DOHH2 (cell line): ENCODE measurements around the gene DDAH2.

Experiments
- H3F3A ChIP-seq: fragments of 200-600 bp; sonication (generic), shearing (Covaris generic); 2 replicates; pipeline ENCODE4 v1.6.0; 2016; ENCODE audit warnings: antibody characterized with exemption, mild to moderate bottlenecking; ENCODE audit not compliant: control insufficient read depth, insufficient read depth
- H3K27ac ChIP-seq: fragments of 200-600 bp; sonication (generic); 2 replicates; pipeline ENCODE4 v1.5.1; 2014; ENCODE audit warnings: low read depth, mild to moderate bottlenecking, low read length, moderate library complexity
- H3K27me3 ChIP-seq: fragments of 200-600 bp; sonication (generic); 2 replicates; pipeline ENCODE4 v1.6.1; 2014; ENCODE audit warnings: mild to moderate bottlenecking, low read length, mixed read lengths; ENCODE audit not compliant: control insufficient read depth
- H3K36me3 ChIP-seq: fragments of 200-600 bp; sonication (generic); 2 replicates; pipeline ENCODE4 v1.6.1; 2014; ENCODE audit warnings: mild to moderate bottlenecking, low read length, moderate library complexity, mixed read lengths; ENCODE audit not compliant: control insufficient read depth
- H3K4me1 ChIP-seq: fragments of 200-600 bp; sonication (generic); 2 replicates; pipeline ENCODE4 v1.6.1; 2014; ENCODE audit warnings: mild to moderate bottlenecking, low read length, mixed read lengths; ENCODE audit not compliant: control insufficient read depth
- H3K4me2 ChIP-seq: fragments of 200-600 bp; sonication (generic); 2 replicates; pipeline ENCODE4 v1.6.0; 2014; ENCODE audit warnings: mild to moderate bottlenecking, low read length, moderate library complexity
- H3K4me3 ChIP-seq: fragments of 200-600 bp; sonication (generic); 2 replicates; pipeline ENCODE4 v1.5.1; 2014; ENCODE audit warnings: mild to moderate bottlenecking, low read length, mixed read lengths
- H3K79me2 ChIP-seq: fragments of 200-600 bp; sonication (generic); 2 replicates; pipeline ENCODE4 v1.6.1; 2014; ENCODE audit warnings: mild to moderate bottlenecking, low read length, mixed read lengths; ENCODE audit not compliant: control insufficient read depth
- H3K9me2 ChIP-seq: fragments of 200-600 bp; sonication (generic); replicated peaks from 2 replicates; pipeline ENCODE4 v1.6.1; 2014; ENCODE audit warnings: mild to moderate bottlenecking, low read length, mixed read lengths; ENCODE audit not compliant: control insufficient read depth
- H3K9me3 ChIP-seq: fragments of 200-600 bp; sonication (generic); 2 replicates; pipeline ENCODE4 v1.6.1; 2014; ENCODE audit warnings: antibody characterized with exemption, low read length, mixed read lengths; ENCODE audit not compliant: control insufficient read depth, insufficient read depth
- H4K20me1 ChIP-seq: fragments of 200-600 bp; sonication (generic); 2 replicates; pipeline ENCODE4 v1.6.0; 2014; ENCODE audit warnings: low read depth, mild to moderate bottlenecking, antibody characterized with exemption, low read length, moderate library complexity; ENCODE audit not compliant: control insufficient read depth, insufficient read depth
- EZH2phosphoT487 ChIP-seq: fragments of 200-600 bp; sonication (generic); IDR thresholded peaks from 2 replicates; pipeline ENCODE4 v1.6.1; 2017; ENCODE audit warnings: borderline replicate concordance, mild to moderate bottlenecking, antibody characterized with exemption, low read length, moderate library complexity, mixed read lengths
- TF ChIP-seq, protein P1 (sequence below): fragments of 200-600 bp; sonication (generic); IDR thresholded peaks from one replicate; pipeline ENCODE4 v1.5.1; 2014; ENCODE audit warnings: antibody characterized with exemption, mild to moderate bottlenecking, low read depth, low read length; ENCODE audit not compliant: poor library complexity, severe bottlenecking

Gene DDAH2

DNA sequence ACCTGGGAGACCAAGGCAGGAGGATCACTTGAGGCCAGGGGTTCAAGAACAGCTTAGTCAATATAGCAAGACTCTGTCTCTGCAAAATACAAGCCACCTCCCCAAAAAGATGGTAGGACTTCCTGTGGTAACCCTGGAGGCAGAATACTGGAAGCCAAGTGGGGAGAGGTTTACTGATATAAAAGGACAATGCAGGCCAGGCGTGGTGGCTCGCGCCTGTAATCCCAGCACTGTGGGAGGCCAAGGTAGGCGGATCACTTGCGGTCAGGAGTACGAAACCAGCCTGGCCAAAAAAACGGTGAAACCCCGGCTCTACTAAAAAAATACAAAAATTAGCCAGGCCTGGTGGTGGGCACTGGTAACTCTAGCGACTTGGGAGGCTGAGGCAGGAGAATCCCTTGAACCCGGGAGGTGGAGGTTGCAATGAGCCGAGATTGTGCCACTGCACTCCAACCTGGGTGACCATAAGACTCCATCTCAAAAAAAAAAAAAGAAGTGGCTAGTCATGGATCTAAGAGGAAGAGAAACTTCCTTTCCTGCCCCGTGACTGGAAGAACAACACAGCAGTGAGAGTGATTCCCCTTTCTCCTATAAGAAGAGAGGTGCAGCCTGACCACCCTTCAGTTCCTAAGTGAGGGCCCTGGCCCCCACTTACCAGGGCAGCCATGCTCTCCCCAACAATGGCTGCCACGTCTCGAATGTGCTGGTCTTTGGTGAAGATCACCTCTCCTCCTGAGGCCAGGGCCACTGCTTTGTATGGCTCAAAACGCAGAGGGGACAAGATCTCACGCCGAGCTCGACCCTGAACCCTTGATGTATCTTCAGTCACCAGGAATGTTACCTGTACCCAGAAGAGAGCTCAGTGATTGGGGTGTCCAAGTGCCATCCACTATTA, 39.5 kb upstream of the DDAH2 start:
- Histone ChIP-seq H3F3A (no peaks in the 10 kb centered on the region), H3K9me3 (no peaks in the 10 kb centered on the region), H3K4me2 (no peak overlapping the region), H4K20me1 (no peaks in the 10 kb centered on the region), H3K79me2 (no peaks in the 10 kb centered on the region), H3K9me2 (no peaks in the 10 kb centered on the region), H3K4me3 (no peak overlapping the region), H3K27ac (no peak overlapping the region), H3K4me1 (peaks cover 4% of the 10 kb centered on the region; the same call in 1 of the 2 replicates), H3K36me3 (peaks cover 4% of the 10 kb centered on the region; the same call in 1 of the 2 replicates), H3K27me3 (no peaks in the 10 kb centered on the region)
- TF ChIP-seq, protein P1, sequence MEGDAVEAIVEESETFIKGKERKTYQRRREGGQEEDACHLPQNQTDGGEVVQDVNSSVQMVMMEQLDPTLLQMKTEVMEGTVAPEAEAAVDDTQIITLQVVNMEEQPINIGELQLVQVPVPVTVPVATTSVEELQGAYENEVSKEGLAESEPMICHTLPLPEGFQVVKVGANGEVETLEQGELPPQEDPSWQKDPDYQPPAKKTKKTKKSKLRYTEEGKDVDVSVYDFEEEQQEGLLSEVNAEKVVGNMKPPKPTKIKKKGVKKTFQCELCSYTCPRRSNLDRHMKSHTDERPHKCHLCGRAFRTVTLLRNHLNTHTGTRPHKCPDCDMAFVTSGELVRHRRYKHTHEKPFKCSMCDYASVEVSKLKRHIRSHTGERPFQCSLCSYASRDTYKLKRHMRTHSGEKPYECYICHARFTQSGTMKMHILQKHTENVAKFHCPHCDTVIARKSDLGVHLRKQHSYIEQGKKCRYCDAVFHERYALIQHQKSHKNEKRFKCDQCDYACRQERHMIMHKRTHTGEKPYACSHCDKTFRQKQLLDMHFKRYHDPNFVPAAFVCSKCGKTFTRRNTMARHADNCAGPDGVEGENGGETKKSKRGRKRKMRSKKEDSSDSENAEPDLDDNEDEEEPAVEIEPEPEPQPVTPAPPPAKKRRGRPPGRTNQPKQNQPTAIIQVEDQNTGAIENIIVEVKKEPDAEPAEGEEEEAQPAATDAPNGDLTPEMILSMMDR = no peak
- no peak for TF ChIP-seq EZH2phosphoT487

DNA sequence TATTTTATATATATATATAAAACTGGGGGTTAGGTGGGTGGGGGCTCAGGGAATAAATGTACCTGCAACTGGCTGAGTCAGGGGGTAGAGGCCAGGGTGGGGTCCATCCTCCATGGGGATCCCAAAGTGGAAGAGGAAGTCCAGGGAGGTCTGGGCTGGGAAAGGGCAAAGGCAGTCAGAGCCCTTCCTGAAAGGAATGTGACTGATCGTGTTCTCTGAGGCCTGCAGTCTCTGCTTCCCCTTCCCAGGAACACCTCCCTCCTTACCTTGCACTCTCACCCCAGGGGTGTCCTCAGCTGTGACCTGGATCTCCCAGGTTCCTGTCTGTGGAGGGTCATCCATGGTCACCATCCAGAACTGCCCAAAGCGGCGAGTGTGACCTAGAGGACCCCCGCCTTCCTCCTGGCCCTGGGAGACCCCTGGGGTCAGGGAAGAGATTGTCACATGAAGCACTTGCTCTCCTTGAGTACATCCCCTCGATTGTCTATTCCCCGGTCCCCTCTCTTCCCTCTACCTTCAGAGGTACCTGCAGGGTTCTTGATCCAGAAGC, 38.1 kb upstream of the DDAH2 start:
- Histone ChIP-seq H3K4me2 (no peak overlapping the region), H4K20me1 (no peaks in the 10 kb centered on the region), H3K36me3 (peaks cover 18% of the 10 kb centered on the region), H3K4me3 (no peak overlapping the region), H3K79me2 (no peaks in the 10 kb centered on the region), H3K9me3 (no peaks in the 10 kb centered on the region), H3K9me2 (no peaks in the 10 kb centered on the region), H3K27ac (no peak overlapping the region), H3K4me1 (peaks cover 4% of the 10 kb centered on the region; the same call in 1 of the 2 replicates), H3F3A (no peaks in the 10 kb centered on the region), H3K27me3 (no peaks in the 10 kb centered on the region)
- no peak for TF ChIP-seq EZH2phosphoT487
- TF ChIP-seq, protein P1 = no peak

DNA sequence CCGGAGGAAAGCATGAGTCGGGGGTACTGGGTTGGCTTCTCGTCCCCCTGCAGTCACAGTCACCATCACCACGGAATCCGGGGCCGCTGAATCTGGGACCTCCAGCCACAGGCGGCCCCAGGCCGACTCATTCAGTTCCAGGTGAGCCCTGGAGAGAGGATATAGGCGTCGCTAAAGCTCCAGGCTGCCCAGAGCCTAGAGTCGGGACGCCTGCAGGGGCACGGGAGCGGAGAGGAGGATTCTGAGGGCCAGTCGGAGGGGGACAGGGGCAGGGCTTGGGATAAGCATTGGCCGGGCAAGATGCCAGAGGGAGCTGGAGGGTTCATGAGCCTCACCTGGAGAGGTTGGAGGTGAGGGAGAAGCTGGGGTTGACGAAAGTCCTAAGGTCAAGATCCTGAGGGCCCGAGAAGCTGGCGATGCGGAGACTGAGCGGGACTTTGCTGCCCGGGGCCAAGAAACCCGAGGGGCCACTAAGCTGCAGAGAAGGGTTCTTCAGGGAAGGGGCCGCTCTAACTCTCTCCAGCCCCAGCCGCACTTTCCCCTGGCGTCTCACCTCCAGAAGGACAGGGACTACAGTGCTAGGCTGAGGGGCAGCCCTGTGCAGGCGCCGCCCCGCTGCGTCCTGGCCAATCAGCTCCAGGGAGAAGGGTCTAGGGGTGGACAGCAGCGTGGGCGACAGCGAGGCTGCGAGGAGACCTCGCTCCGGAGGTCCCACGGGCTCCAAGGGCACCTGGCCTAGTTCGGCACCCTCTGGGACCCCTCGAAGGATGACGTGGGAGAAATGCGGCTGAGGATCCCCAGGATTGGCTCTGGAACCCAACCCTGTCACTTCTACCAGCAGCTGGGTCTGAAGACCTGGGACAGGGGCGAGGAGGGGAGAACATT, 37.1 kb upstream of the DDAH2 start:
- Histone ChIP-seq H3K36me3 (peaks cover 22% of the 10 kb centered on the region), H3F3A (no peaks in the 10 kb centered on the region), H3K27ac (no peak overlapping the region), H4K20me1 (no peaks in the 10 kb centered on the region), H3K4me2 (no peak overlapping the region), H3K9me2 (no peaks in the 10 kb centered on the region), H3K9me3 (no peaks in the 10 kb centered on the region), H3K27me3 (no peaks in the 10 kb centered on the region), H3K79me2 (no peaks in the 10 kb centered on the region), H3K4me1 (peaks cover 4% of the 10 kb centered on the region; the same call in 1 of the 2 replicates), H3K4me3 (no peak overlapping the region)
- TF ChIP-seq, protein P1 = no peak
- no peak for TF ChIP-seq EZH2phosphoT487
